ENCODE measurements around the gene PIP5K1A.
"Not testable (repeated sequence)": the region's sequence is repeated elsewhere in the genome, so short reads cannot be mapped to it uniquely, and the experiment has no call there.

The PIP5K1A gene

DNA sequence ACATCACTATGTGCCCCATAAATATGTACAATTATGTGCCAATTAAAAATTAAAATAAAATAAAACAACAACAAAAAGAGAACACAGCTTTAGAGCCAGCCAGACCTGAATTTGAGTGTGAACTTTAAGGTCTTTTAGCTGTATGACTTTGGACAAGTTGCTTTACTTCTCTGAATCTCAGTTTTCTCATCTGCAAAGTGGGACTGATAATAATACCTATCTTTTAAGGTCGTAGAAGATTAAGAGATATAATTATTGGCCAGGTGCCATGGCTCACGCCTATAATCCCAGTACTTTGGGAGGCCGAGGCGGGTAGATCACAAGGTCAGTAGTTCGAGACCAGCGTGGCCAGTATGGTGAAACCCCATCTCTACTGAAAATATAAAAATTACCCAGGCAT, 5.0 kb upstream of the PIP5K1A start:
- DNase-seq = no peak

- no peak for DNase-seq
These were observed 4.5 kb upstream of the PIP5K1A start for GRCh38 chr1:151193856-151194255.

DNA sequence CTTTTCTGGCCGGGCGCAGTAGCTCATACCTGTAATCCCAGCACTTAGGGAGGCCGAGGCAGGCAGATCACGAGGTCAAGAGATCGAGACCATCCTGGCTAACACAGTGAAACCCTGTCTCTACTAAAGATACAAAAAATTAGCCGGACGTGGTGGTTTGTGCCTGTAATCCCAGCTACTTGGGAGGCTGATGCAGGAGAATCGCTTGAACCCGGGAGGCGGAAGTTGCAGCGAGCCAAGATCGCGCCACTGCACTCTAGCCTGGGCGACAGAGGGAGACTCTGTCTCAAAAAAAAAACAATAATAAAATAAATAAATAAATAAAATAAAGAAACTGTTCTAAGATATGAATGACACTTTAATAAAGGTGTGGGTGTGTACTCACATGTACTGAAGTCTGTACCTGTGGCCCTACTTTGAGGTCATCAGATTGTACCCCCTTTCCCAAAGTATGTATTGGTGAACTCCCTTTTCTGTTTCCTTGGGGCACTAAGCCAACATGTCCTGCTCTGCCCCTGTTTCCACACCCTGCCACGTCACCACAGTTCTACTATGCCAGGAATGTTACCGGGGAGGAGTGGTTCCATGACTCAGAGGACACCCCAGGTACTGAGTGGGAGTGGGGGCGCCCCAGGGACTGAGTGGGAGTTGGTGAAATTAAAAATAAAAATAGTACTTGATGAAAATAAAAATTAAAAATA, 3.3 kb upstream of the PIP5K1A start:
- peak; percentile 34 for DNase-seq

GRCh38 chr1:151196292-151196800, 2.0 kb upstream of the PIP5K1A start:
- no peak for DNase-seq

DNA sequence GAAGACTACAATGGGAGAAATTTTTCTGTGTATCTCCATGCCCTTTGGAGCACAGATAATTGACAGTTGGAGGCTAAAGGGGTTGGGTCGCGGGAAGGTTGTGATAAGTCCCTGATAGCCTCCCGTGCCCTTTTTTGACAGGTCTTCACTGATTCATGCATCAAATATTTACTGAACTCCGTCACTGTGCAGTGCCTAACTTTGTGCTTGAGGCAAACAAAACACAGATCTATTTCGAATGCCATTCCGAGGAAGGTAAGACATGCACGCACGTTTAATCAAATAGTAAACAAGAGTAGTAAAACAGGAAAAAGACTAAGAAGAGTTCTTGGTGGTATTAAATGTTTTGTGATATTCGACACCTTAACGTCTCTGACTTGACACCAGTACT, 494 bp upstream of the PIP5K1A start:
- DNase-seq = no peak

GRCh38 chr1:151199873-151200581, 1.7 kb downstream of the PIP5K1A start:
- no peak for DNase-seq

- DNase-seq = not testable (repeated sequence)
These were observed 7.1 kb downstream of the PIP5K1A start for GRCh38 chr1:151205381-151205965.

GRCh38 chr1:151210830-151211229, 12.5 kb downstream of the PIP5K1A start:
- no peak for DNase-seq

GRCh38 chr1:151211972-151212705, 13.8 kb downstream of the PIP5K1A start:
- DNase-seq = no peak

DNA sequence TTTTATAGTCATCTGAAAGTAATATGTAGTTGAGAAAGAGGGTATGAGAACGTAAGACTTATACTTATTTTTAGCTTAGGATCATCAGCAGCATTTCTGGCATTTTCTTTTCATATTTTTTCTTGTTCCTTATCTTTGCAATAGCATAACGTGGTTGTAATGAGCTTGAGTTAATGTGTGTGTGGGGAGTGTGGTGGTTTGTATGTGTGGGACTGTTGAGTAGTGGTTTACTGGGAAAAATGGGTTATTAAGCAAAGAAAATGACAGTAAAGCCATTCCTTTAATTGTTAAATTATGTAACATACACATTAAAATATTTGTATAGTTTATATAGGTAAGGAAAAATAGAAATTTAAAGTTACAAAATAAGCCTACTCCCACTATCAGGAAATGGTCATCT, 15.2 kb downstream of the PIP5K1A start:
- DNase-seq = no peak

GRCh38 chr1:151221616-151222015, 23.3 kb downstream of the PIP5K1A start:
- no peak for DNase-seq

GRCh38 chr1:151222130-151222529, 23.8 kb downstream of the PIP5K1A start:
- no peak for DNase-seq

DNA sequence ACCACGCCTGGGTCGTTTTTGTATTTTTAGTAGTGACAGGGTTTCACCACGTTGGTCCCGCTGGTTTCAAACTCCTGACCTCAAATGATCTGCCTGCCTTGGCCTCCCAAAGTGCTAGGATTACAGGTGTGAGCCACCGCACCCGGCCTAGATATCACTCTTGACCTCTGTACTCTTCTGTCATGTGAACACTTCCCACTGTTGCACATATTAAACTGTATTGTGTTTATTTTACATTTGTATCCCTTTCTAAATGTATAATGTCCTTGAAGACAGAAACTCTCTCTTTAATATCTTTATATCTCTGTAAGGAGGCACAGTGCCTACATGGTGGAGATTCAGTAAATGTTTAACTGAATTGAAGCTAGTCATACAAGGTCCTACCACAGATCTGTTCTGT, 36.9 kb downstream of the PIP5K1A start:
- DNase-seq = no peak

DNA sequence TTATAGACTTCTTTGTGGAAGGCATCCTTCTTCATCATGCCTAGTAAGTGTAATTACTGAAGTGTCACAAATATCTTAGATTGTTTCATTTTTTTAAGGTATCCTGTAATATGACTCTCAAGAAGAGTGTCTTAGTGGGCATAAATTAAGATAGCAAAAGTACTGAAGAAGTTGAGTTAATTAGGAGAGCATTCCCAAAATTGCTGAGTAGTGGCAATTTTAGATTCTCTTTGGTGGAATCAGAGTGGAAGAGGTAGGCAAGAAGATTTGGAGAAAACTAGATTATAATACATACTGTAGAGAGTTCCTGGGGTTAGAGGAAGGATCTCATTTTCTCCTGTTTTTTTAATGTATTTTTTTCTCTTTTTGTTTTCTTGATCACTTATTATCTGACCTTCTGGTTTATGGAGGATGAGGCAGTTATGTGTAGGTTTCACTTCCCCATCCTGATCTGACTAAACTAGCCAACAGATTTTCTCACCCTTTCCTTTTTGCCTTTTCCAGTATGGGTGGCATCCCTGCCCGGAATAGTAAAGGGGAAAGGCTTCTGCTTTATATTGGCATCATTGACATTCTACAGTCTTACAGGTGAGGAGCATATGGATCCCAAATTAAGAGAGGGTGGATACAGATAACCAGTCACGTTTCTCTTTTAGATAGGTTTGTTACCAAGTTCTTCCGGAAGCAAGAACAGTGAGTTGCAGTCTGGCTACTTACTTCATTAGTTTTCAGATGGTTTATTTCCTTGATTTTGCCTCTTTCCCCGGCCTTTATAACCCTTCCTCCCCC, 39.5 kb downstream of the PIP5K1A start:
- DNase-seq = no peak

DNA sequence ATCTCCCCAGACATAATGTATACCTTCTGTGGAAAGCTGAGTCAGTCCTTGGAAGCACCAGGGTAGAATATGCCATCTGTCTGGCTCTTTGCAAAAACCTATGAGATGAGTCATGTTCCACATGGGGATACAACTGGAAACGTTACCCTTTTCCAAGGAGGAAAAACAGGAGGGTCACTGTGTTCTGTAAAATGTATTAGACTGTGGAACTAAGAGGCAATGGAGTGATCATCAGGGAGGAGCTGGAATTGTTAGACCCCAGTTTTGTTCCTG, 40.1 kb downstream of the PIP5K1A start:
- no peak for DNase-seq

GRCh38 chr1:151242442-151242841, 44.1 kb downstream of the PIP5K1A start:
- DNase-seq = no peak

DNA sequence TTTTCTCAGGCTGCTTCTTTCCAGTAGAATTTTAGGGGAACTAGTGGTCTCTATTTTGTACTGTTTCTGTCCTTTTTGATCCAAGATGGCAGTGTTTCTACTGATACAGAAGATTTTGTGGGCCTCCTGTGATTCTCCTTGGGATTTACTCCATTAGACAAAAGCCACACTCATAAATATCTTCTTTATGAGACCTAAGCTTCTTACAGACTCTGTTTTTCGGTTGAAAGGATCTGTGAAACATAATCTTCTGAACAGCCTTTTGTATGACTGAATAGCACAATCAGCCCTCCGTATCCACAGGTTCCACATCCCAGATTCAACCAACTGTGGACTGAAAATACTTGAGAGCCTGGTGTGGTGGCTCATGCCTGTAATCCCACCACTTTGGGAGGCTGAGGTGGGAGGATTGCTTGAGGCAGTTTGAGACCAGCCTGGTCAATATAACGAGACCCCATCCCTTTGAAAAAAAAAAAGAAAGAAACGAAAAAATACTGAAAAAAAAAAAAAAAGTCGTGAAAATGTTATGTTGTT, 45.4 kb downstream of the PIP5K1A start:
- DNase-seq = no peak

DNA sequence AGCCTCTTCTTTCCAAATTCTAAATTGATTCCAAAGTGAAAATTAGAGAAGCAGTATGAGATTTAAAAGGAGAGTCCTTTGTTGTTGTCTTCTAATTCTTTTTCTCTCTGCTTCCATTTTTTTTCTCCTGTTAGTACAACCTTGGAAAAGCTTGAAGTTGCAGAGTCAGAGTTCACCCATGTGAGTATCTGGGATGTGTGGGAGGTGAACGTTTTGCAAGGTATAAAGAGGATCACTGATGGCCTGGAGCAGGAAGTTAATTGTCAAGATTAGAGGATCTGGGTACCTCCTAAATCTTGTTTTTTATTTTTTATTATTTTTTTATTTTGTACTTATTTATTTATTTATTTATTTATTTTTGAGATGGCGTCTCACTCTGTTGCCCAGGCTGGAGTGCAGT, 48.4 kb downstream of the PIP5K1A start:
- no peak for DNase-seq

DNA sequence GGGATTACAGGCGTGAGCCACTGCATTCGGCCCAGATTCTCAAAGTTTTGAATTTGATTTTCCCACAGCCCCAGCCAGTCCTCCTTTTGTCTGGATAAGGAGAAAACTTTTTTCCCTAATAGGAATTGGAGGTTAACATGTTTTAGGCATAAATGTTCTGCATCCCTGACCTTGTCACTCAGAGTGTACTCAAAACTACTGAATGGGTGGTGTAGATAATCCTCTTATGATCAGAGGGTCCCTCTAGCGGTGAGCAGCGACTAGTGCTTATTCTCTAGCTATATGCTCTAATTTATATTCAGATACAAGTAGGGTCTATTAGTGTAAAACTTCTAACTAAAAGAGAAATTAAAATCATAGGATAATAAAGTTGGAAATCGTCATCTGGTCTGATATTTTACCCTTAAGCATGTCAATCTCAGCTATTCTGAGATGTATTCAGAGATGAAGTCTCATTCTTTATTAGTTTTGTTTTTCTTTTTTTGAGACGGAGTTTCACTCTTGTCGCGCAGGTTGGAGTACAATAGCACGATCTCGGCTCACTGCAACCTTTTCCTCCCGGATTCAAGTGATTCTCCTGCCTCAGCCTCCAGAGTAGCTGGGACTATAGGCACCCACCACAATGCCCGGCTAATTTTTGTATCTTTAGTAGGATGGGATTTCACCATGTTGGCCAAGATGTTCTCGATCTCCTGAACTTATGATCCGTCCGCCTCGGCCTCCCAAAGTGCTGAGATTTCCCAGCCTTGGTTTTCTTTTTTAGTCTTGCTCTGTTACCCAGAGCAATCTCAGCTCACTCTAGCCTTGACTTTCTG, 53.5 kb downstream of the PIP5K1A start:
- peak; percentile 61 for DNase-seq

DNA sequence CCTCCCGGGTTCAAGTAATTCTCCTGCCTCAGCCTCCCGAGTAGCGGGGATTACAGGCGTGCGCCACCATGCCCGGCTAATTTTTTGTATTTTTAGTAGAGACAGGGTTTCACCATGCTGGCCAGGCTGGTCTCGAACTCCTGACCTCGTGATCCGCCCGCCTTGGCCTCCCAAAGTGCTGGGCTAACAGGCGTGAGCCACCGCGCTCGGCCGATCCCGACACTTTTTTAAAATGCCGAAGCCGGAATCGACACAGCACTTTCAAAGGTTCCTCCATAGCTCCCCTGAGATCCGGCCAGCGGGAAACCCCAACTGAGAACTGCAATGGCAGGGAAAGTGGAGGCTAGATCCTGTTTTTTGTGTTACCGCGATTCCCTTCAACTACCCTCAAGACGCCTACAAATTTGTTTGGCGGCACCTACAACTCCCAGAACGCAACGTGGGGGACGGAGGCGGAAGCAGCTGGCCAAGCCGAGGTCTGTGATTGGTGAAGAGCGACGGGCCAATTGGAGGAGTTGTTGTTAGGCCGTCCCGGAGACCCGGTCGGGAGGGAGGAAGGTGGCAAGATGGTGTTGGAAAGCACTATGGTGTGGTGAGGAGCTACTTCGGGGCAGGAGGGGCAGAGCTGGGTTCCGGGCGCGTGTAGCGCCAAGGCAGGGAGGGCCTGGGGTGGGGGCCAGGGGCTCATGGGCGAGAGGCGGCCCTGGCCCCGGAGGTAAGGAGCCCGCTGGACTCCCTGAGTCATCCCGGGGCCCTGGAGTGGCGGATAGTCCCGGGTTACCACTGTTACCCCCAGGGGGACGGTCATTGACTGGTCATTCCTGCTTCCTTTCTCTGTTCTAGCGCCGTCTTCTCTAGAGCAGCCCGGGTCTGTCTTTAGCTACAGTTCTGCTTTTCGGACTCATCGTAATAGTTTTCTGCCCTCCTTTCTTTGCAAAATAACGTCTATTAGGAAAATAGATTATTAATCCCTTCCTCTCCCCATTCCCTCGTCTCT, 56.2 kb downstream of the PIP5K1A start, which contains the start of gene PSMD4:
PSMD4 (plus strand) TSS at position 518 of the 997 bp plus-strand sequence; CDS start at position 567, 49 bp downstream.
- DNase-seq = peak; percentile 91
